Mammary epithelial cell (primary cell): ENCODE results near the gene FBXL16.

Source experiments
- CTCF ChIP-seq, 2 donors: IDR thresholded peaks in 1 of 2; conservative IDR thresholded peaks in 1 of 2; 2 replicates each; pipeline ENCODE4 v1.5.1; 2011 to 2012; ENCODE audit warnings: inconsistent platforms in 2 of 2, low read length in 2 of 2, mild to moderate bottlenecking in 2 of 2, control low read depth in 1 of 2, low read depth in 1 of 2; ENCODE audit not compliant: insufficient read depth in 1 of 2; ENCODE audit errors: extremely low read depth in 1 of 2
- EZH2 ChIP-seq: IDR thresholded peaks from 2 replicates; pipeline ENCODE4 v1.6.1; 2012; ENCODE audit warnings: low read length, inconsistent platforms, borderline replicate concordance

GRCh38 chr16:751152-752006 is 45.8 kb upstream of the FBXL16 start:
- no peak for TF ChIP-seq CTCF (conservative IDR thresholded peaks at IDR 0.05 in 1 of 2, IDR thresholded peaks at IDR 0.05 in 1 of 2; ENCODE audit: extremely low read depth in 1 of 2, insufficient read depth in 1 of 2, low read depth in 1 of 2, low read length in 2 of 2)
- no peak for TF ChIP-seq EZH2
